Right forelimb (tissue), 1 donor: ENCODE results near the gene PAX6.

ENCODE experiments used
- DNase-seq: peaks from one replicate; pipeline ENCODE4 v3.0.0-alpha.2; 2018

Gene PAX6

GRCh38 chr11:31796499-31797189 is 14.5 kb downstream of the PAX6 start:
- no peak for DNase-seq

GRCh38 chr11:31795706-31796498 is 15.2 kb downstream of the PAX6 start:
- no peak for DNase-seq

- DNase-seq, result no peak
Observed at GRCh38 chr11:31794548-31794947, 16.6 kb downstream of the PAX6 start.

- no peak for DNase-seq
Observed at GRCh38 chr11:31793264-31793663, 17.9 kb downstream of the PAX6 start.

GRCh38 chr11:31792456-31792855 is 18.7 kb downstream of the PAX6 start:
- no peak for DNase-seq

- DNase-seq, result no peak
Observed at GRCh38 chr11:31792036-31792435, 19.1 kb downstream of the PAX6 start.

GRCh38 chr11:31790649-31791048 is 20.5 kb downstream of the PAX6 start:
- DNase-seq, result no peak

GRCh38 chr11:31788085-31788484 is 23.0 kb downstream of the PAX6 start:
- no peak for DNase-seq

GRCh38 chr11:31786996-31787685 is 24.0 kb downstream of the PAX6 start:
- DNase-seq, result no peak

- no peak for DNase-seq
Observed at GRCh38 chr11:31784611-31785010, 26.5 kb downstream of the PAX6 start.

GRCh38 chr11:31783252-31783651 is 27.9 kb downstream of the PAX6 start:
- DNase-seq, result no peak

GRCh38 chr11:31782257-31782656 is 28.9 kb downstream of the PAX6 start:
- DNase-seq, result no peak

GRCh38 chr11:31780480-31780971 is 30.6 kb downstream of the PAX6 start:
- no peak for DNase-seq

- DNase-seq, result no peak
Observed at GRCh38 chr11:31780078-31780477, 31.0 kb downstream of the PAX6 start.

GRCh38 chr11:31779374-31779791 is 31.7 kb downstream of the PAX6 start:
- DNase-seq, result no peak

GRCh38 chr11:31772412-31772811 is 38.7 kb downstream of the PAX6 start:
- no peak for DNase-seq

GRCh38 chr11:31770011-31770700 is 41.0 kb downstream of the PAX6 start:
- DNase-seq, result no peak

- DNase-seq, result no peak
Observed at GRCh38 chr11:31768749-31769640, 42.1 kb downstream of the PAX6 start.

GRCh38 chr11:31767685-31768084 is 43.4 kb downstream of the PAX6 start:
- no peak for DNase-seq

- DNase-seq, result no peak
Observed at GRCh38 chr11:31767066-31767465, 44.1 kb downstream of the PAX6 start.

- no peak for DNase-seq
Observed at GRCh38 chr11:31764766-31765165, 46.4 kb downstream of the PAX6 start.

- DNase-seq, result no peak
Observed at GRCh38 chr11:31764261-31764660, 46.9 kb downstream of the PAX6 start.
